HEK293 (cell line): ENCODE data around the gene SERAC1.

ENCODE experiments used
- CTCF ChIP-seq: fragments of 450-650 bp; formaldehyde crosslinking; IDR thresholded peaks from 2 replicates; pipeline ENCODE4 v1.5.1; 2016; ENCODE audit warnings: missing biosample characterization, missing genetic modification characterization
- EGR2 ChIP-seq: fragments of 450-650 bp; formaldehyde crosslinking; IDR thresholded peaks from 2 replicates; pipeline ENCODE4 v1.5.1; 2016; ENCODE audit warnings: low read depth, missing biosample characterization, missing genetic modification characterization
- HIC1 ChIP-seq: fragments of 450-650 bp; formaldehyde crosslinking; IDR thresholded peaks from 2 replicates; pipeline ENCODE4 v1.5.1; 2016; ENCODE audit warnings: missing biosample characterization, missing genetic modification characterization
- PRDM1 ChIP-seq: fragments of 450-650 bp; formaldehyde crosslinking; IDR thresholded peaks from 2 replicates; pipeline ENCODE4; 2016; ENCODE audit warnings: missing biosample characterization, missing genetic modification characterization
- REPIN1 ChIP-seq: fragments of 450-650 bp; formaldehyde crosslinking; IDR thresholded peaks from 2 replicates; pipeline ENCODE4 v1.5.1; 2017; ENCODE audit warnings: missing biosample characterization, missing genetic modification characterization, low read depth
- TRIM28 ChIP-seq: IDR thresholded peaks from 2 replicates; pipeline ENCODE4 v1.6.1; 2011; ENCODE audit warnings: low read length, control low read depth, borderline replicate concordance
- ZBTB44 ChIP-seq: fragments of 450-650 bp; IDR thresholded peaks from 2 replicates; pipeline ENCODE4 v1.5.1; 2018; ENCODE audit warnings: missing biosample characterization, mild to moderate bottlenecking, missing genetic modification characterization
- ZNF175 ChIP-seq: fragments of 450-650 bp; formaldehyde crosslinking; IDR thresholded peaks from 2 replicates; pipeline ENCODE4 v1.5.1; 2016; ENCODE audit warnings: missing biosample characterization, missing genetic modification characterization
- ZNF24 ChIP-seq: fragments of 450-650 bp; formaldehyde crosslinking; IDR thresholded peaks from 2 replicates; pipeline ENCODE4 v1.5.1; 2016; ENCODE audit warnings: missing biosample characterization, missing genetic modification characterization
- ZNF664 ChIP-seq: fragments of 450-650 bp; formaldehyde crosslinking; IDR thresholded peaks from 2 replicates; pipeline ENCODE4 v1.5.1; 2016; ENCODE audit warnings: missing biosample characterization, missing genetic modification characterization

GRCh38 chr6:158086054-158086503 lies 82.0 kb downstream of the SERAC1 start:
- TF ChIP-seq TRIM28 = no peak
- no peak for TF ChIP-seq ZNF175 (tag by site-specific recombination)
- no peak for TF ChIP-seq CTCF (tag by site-specific recombination)
- TF ChIP-seq HIC1 (tag by site-specific recombination) = no peak
- no peak for TF ChIP-seq ZBTB44 (tag by site-specific recombination)
- TF ChIP-seq ZNF664 = no peak
- TF ChIP-seq EGR2 = no peak
- TF ChIP-seq PRDM1 (tag by site-specific recombination) = no peak
- no peak for TF ChIP-seq REPIN1 (tag by site-specific recombination)
- no peak for TF ChIP-seq ZNF24 (tag by site-specific recombination)
